ENCODE measurements around the gene TTC12. TPM values are rescaled to one million over a fixed set of nuclear protein-coding genes. Genes with fewer than 3 reads are reported as not detected.

TTC12 gene
- total and polyA plus RNA-seq, 2 of the 4 experiments (the other 2 are of a cell fraction), result 10.0 to 14.7 TPM

- TF ChIP-seq FOS (IDR thresholded peaks at IDR 0.05; ENCODE audit: low read depth, low read length), result no peak
- Histone ChIP-seq H3K36me3 (ENCODE audit: control insufficient read depth, insufficient read depth, low read length) (no peaks in the 10 kb centered on the region), H3K27ac (ENCODE audit: insufficient read depth, low read length) (no peak overlapping the region), H2AK5ac (ENCODE audit: low read depth, low read length) (no peak overlapping the region), H3K9ac (ENCODE audit: low read depth, low read length) (no peak overlapping the region), H2BK120ac (ENCODE audit: low read depth, low read length) (no peak overlapping the region), H2BK20ac (ENCODE audit: low read depth, low read length) (no peak overlapping the region), H3K79me1 (ENCODE audit: low read depth in 1 of 2, low read length in 2 of 2) (no peaks in the 10 kb centered on the region), H2BK5ac (ENCODE audit: low read depth, low read length, poor library complexity, severe bottlenecking) (no peak overlapping the region), H3K18ac (ENCODE audit: low read depth, low read length) (no peak overlapping the region), H3K9me1 (ENCODE audit: insufficient read depth, low read length) (no peaks in the 10 kb centered on the region; the same call in 1 of the 2 replicates), H4K20me1 (ENCODE audit: insufficient read depth, low read length) (no peaks in the 10 kb centered on the region; the same call in 1 of the 2 replicates), H3K4ac (ENCODE audit: low read depth, low read length) (no peak overlapping the region), H3K4me2 (ENCODE audit: low read depth, low read length) (no peak overlapping the region), H2BK15ac (ENCODE audit: low read depth, low read length) (no peak overlapping the region), H2AFZ (replicated peaks; ENCODE audit: low read length, poor library complexity) (no peak overlapping the region), H4K5ac (ENCODE audit: low read depth, low read length) (no peak overlapping the region), H3K9me3 (ENCODE audit: control insufficient read depth, insufficient read depth, low read length) (no peaks in the 10 kb centered on the region), H3K23ac (ENCODE audit: low read depth, low read length) (no peak overlapping the region), H3K4me1 (ENCODE audit: control insufficient read depth, insufficient read depth, low read length) (no peaks in the 10 kb centered on the region), H4K8ac (ENCODE audit: low read depth in 2 of 2, low read length in 2 of 2) (no peak overlapping the region), H3K56ac (ENCODE audit: extremely low read depth, insufficient read depth, low read length) (no peak overlapping the region), H3K27me3 (ENCODE audit: control insufficient read depth, insufficient read depth, low read length) (no peaks in the 10 kb centered on the region; the same call in 1 of the 2 replicates), H2AK9ac (replicated peaks; ENCODE audit: low read depth, low read length, poor library complexity) (no peak overlapping the region), H3K4me3 (ENCODE audit: insufficient read depth, low read depth, low read length) (no peak overlapping the region), H4K91ac (ENCODE audit: insufficient read depth, low read depth, low read length) (no peak overlapping the region), H3K14ac (replicated peaks; ENCODE audit: low read depth, low read length) (no peak overlapping the region)
- intact Hi-C loops (cut with micrococcal nuclease), result no loop called here
- no peak for ATAC-seq (ENCODE audit: low read depth)
- in situ Hi-C loops (cut with MboI; ENCODE audit: low sequenced_read_pairs), result no loop called here
- DNase-seq, result no peak
- no CpG with 5 or more reads among the region's 5 CpGs for WGBS, 2 experiments (ENCODE audit: extremely low coverage in 2 of 2, insufficient read length in 1 of 2)
- POLR2A ChIA-PET (ENCODE audit: unreplicated experiment), result no interaction called here
- CTCF ChIA-PET, result interaction anchor here (0.8 kb wide), 1 partner anchor 992 kb away, joined by 3 read pairs; no protein-coding TSS in a partner anchor
- no TSS peak for BruUV-seq (replicated peaks)
- dilution Hi-C loops (cut with HindIII; ENCODE audit: low sequenced_read_pairs, unreplicated experiment), result no loop called here
Observed at GRCh38 chr11:113272281-113272680, 42.1 kb upstream of the TTC12 start.

Data from IMR-90 (cell line).